Tibial nerve (tissue), 4 donors: ENCODE data around the gene SH3GL1. TPM values are rescaled to one million over a fixed set of nuclear protein-coding genes. Genes with fewer than 3 reads are reported as not detected.

Source experiments
- DNase-seq, 2 donors: peaks; one replicate each; pipeline ENCODE4 v3.0.0-alpha.2; 2019; ENCODE audit warnings: low spot score in 2 of 2
- H3K27ac ChIP-seq, 4 donors: fragments of 200-600 bp; sonication (generic) in 3 of 4; one replicate each; pipeline ENCODE4 v1.5.1; 2017 to 2019; ENCODE audit warnings: mild to moderate bottlenecking in 1 of 4
- H3K27me3 ChIP-seq, 2 donors: fragments of 200-600 bp; sonication (generic) in 1 of 2; one replicate each; pipeline versions ENCODE4 v1.5.1 to v1.6.0; 2017 to 2019
- H3K36me3 ChIP-seq, 3 donors: fragments of 200-600 bp; sonication (generic); one replicate each; pipeline ENCODE4 v1.5.1; 2018 to 2019
- H3K4me1 ChIP-seq, 4 donors: fragments of 200-600 bp; sonication (generic) in 3 of 4; one replicate each; pipeline ENCODE4 v1.5.1; 2017 to 2019
- H3K4me3 ChIP-seq, 4 donors: fragments of 200-600 bp; sonication (generic) in 3 of 4; one replicate each; pipeline ENCODE4 v1.5.1; 2017 to 2019; ENCODE audit warnings: mild to moderate bottlenecking in 1 of 4, moderate library complexity in 1 of 4
- H3K9me3 ChIP-seq, 4 donors: fragments of 200-600 bp; sonication (generic) in 3 of 4; one replicate each; pipeline ENCODE4 v1.5.1; 2017 to 2019
- EP300 ChIP-seq, 2 donors: sonication (generic); formaldehyde crosslinking; IDR thresholded peaks; one replicate each; pipeline ENCODE4 v1.6.1; 2017; ENCODE audit warnings: antibody characterized with exemption in 2 of 2, mild to moderate bottlenecking in 1 of 2
- POLR2A ChIP-seq, 2 donors: fragments of 450-650 bp; IDR thresholded peaks; one replicate each; pipeline ENCODE4 v1.6.1; 2017; ENCODE audit warnings: antibody characterized with exemption in 2 of 2, mild to moderate bottlenecking in 2 of 2, moderate library complexity in 2 of 2
- WGBS, 2 donors: methylation state at CpG; one replicate each; pipeline ENCODE4 v1.1.5; 2018; 5-methylcytosine and 5-hydroxymethylcytosine counted together
- total RNA-seq, 4 donors: library from RNA; depleted of rRNA; stranded (reverse); fragments of >200 nt; gene quantifications; one replicate each; pipeline ENCODE4 v1.1.0, GENCODE V29; 2016
- TF ChIP-seq, protein P1 (sequence below), 5 experiments: fragments of 200-600 bp in 3 of 5; fragments of 450-650 bp in 2 of 5; sonication (generic) in 3 of 5; IDR thresholded peaks; one replicate each; pipeline ENCODE4 v1.5.1; 2016 to 2019; ENCODE audit warnings: antibody characterized with exemption in 5 of 5, mild to moderate bottlenecking in 3 of 5, moderate library complexity in 2 of 5

SH3GL1 gene
- total RNA-seq, 4 donors from 2014 or later: 35.0 to 64.8 (median 52.9) TPM

DNA sequence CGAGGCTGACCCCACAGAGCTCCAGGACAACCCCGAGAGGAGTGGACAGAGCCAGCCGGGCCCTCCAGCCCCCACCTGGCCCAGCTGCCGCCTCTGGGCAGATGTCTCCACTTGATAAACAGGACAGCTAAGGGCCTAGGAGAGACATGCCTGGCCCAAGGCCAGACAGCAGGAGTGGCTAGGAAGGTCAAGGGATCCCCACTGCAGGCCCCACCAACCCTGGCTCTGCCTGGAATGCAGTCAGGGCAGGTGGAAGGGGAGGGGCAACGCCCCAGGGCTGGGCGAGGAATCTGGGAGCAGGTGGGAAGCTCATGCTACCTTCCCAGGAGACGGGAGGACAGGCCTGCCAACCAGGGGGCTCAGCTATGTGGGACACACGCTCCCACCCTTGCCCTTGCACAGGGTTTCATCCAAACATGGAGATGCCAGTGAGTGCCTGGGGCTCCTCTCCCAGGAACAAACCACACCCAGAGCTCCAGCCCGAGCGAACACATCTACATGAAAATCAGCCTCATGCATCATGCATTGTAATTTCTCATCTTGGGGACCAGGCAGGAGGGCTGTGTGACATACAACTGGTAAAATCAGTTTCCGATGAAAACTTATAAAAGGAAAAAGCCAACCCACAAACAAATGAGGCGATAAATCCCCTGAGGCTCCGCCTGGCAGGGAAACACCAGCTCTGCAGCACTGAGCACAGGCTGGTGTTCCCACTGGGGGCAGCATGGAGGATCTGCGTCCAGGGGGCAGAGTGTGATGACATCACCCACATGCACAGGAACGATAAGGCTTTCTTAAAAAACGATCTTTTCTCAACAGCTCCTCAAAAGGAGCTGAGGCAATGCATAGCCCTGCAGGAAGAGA is 25.0 kb downstream of the SH3GL1 start:
- H3K4me1 ChIP-seq: peaks cover 11 to 100% (median 86%) of the 10 kb centered on the region in 4 donors
- TF ChIP-seq EP300 (IDR thresholded peaks at IDR 0.05) (peak in 1 of 2 donors; percentile 4), POLR2A (IDR thresholded peaks at IDR 0.05) (no peak)
- TF ChIP-seq, protein P1, sequence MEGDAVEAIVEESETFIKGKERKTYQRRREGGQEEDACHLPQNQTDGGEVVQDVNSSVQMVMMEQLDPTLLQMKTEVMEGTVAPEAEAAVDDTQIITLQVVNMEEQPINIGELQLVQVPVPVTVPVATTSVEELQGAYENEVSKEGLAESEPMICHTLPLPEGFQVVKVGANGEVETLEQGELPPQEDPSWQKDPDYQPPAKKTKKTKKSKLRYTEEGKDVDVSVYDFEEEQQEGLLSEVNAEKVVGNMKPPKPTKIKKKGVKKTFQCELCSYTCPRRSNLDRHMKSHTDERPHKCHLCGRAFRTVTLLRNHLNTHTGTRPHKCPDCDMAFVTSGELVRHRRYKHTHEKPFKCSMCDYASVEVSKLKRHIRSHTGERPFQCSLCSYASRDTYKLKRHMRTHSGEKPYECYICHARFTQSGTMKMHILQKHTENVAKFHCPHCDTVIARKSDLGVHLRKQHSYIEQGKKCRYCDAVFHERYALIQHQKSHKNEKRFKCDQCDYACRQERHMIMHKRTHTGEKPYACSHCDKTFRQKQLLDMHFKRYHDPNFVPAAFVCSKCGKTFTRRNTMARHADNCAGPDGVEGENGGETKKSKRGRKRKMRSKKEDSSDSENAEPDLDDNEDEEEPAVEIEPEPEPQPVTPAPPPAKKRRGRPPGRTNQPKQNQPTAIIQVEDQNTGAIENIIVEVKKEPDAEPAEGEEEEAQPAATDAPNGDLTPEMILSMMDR (IDR thresholded peaks at IDR 0.05): peak in 4 of 5 experiments; percentile 23 to 44 (median 30)
- no peak overlapping the region for H3K4me3 ChIP-seq
- DNase-seq: no peak
- H3K9me3 ChIP-seq: no peaks in the 10 kb centered on the region
- no peaks in the 10 kb centered on the region for H3K27me3 ChIP-seq
- no peaks in the 10 kb centered on the region for H3K36me3 ChIP-seq
- WGBS, 2 donors: 14 to 44% methylated on average over 10 to 15 of the region's 16 CpGs
- H3K27ac ChIP-seq: peak overlapping the region; percentile 80 to 100 (median 89)

DNA sequence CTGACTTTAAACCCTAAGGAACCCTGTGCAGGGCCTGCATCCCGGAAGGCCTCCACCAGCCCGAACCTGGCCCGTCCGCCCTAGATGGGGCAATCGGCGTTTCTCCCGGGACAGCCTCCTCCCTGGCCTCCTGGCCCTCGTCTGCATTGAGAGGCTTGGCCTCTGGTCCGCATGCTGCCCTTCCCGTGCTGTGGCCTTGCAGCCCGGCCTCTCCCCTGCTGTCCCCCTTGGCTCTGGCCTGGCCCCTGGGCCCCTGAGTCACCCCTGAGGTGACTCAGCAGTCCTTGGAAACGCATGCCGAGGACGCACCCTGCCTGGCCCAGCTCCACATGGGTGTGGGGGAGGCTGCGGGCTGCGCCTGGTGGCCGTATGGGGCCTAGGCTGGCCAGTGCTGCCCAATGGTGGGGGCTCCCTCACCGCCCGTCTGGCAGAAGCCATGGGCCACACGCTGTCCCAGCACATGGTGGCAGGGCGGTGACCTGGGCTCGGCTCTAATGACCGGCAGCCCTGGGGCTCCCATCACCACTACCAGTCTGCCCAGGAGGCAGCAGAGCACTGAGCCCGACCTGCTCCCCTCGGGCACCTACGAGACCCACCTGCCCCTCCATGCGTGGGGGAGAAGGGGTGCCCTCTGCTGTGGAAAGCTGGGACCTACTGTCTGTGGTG is 25.7 kb downstream of the SH3GL1 start:
- WGBS, 2 donors: 26 to 35% methylated on average over 17 to 27 of the region's 27 CpGs
- H3K27ac ChIP-seq: peak overlapping the region; percentile 80 to 100 (median 89)
- H3K36me3 ChIP-seq: no peaks in the 10 kb centered on the region
- peaks cover 11 to 100% (median 88%) of the 10 kb centered on the region in 4 donors for H3K4me1 ChIP-seq
- H3K9me3 ChIP-seq: no peaks in the 10 kb centered on the region
- H3K4me3 ChIP-seq: peak overlapping the region in 1 of 4 donors; percentile 0
- peak; percentile 58 to 62 for DNase-seq
- TF ChIP-seq POLR2A (IDR thresholded peaks at IDR 0.05) (no peak), EP300 (IDR thresholded peaks at IDR 0.05) (peak in 1 of 2 donors; percentile 65)
- TF ChIP-seq, protein P1 (IDR thresholded peaks at IDR 0.05): peak in 2 of 5 experiments; percentile 11 to 28
- H3K27me3 ChIP-seq: no peaks in the 10 kb centered on the region

DNA sequence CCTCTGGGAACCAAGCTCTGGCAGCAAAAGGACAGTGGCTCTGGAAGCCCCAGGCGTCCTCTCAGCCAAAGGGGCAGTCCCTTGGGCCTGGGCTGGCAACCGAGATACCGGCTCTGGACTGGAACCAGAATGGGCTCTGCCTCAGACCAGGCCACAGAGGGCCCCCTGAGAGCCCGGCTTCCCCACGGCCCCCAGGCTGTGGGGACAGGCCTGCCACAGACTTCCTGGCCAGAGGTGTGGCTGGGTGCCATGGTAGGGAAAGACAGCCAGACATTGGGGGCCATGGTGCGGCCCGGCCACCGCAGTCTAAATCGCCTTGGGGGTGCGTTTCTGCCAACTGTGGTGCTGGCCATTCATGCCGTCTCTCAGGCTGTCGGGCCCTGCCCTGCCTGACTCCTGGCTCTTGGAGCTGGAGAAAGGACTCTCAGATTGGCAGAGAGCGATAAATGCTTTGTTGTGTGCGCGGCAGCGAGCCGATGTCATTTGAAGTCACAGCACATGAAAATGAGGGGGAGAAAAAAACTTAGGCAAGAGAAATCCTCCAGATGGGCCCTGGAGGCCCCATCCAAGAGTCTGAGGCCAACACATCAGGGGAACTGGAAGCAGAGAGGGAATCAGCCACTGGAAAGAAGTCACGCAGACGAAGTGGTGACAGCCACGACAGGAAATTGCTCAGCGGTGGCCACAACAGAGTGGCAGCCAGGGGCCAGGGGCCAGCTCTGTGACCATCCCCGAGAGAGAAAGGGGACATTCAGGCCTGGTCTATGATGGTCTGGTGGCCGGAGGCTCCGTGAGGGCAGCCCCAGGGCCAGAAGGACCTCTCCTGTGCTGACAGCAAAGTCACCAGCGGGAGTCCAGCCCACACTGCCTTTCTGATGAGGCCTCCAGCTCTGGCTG is 26.5 kb downstream of the SH3GL1 start:
- H3K9me3 ChIP-seq: no peaks in the 10 kb centered on the region
- H3K4me1 ChIP-seq: peaks cover 11 to 100% (median 91%) of the 10 kb centered on the region in 4 donors
- H3K4me3 ChIP-seq: peak overlapping the region in 1 of 4 donors; percentile 0
- DNase-seq: no peak
- H3K27ac ChIP-seq: peak overlapping the region; percentile 80 to 100 (median 89)
- no peaks in the 10 kb centered on the region for H3K27me3 ChIP-seq
- no peak for TF ChIP-seq POLR2A (IDR thresholded peaks at IDR 0.05)
- peak in 1 of 2 donors; percentile 9 for TF ChIP-seq EP300 (IDR thresholded peaks at IDR 0.05)
- H3K36me3 ChIP-seq: no peaks in the 10 kb centered on the region
- 30 to 46% methylated on average over 20 to 22 of the region's 25 CpGs for WGBS, 2 donors

DNA sequence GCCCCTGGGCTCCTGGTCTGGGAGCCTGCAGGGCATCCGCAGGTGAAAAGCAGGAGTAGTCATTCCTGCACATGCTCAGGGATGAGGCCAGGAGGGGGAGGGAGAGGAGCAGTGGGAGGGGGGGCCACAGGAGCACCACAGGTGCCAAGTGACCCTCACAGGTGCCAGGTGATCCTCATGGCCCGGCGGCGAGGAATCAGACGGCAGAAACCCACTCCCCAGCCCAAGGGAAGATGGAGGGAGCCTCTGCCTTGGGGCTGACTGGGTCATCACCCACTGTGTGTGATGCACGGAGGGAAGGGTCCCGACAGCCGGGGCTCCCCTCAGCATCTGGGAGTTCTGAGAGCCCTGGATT is 27.4 kb downstream of the SH3GL1 start:
- TF ChIP-seq, protein P1 (IDR thresholded peaks at IDR 0.05): no peak
- TF ChIP-seq EP300 (IDR thresholded peaks at IDR 0.05) (no peak), POLR2A (IDR thresholded peaks at IDR 0.05) (no peak)
- Histone ChIP-seq H3K27me3 (no peaks in the 10 kb centered on the region), H3K4me3 (no peak overlapping the region), H3K4me1 (peaks cover 11 to 100% (median 99%) of the 10 kb centered on the region in 4 donors), H3K9me3 (no peaks in the 10 kb centered on the region), H3K27ac (peak overlapping the region; percentile 80 to 100 (median 89)), H3K36me3 (no peaks in the 10 kb centered on the region)
- WGBS, 2 donors: 73 to 82% methylated on average over 4 to 7 of the region's 8 CpGs
- DNase-seq: no peak
